ENCODE data around the gene STK32B. TPM values are rescaled to one million over a fixed set of nuclear protein-coding genes. Genes with fewer than 3 reads are reported as not detected.

The STK32B gene
- polyA plus RNA-seq, 1 experiment, result 4.3 TPM

DNA sequence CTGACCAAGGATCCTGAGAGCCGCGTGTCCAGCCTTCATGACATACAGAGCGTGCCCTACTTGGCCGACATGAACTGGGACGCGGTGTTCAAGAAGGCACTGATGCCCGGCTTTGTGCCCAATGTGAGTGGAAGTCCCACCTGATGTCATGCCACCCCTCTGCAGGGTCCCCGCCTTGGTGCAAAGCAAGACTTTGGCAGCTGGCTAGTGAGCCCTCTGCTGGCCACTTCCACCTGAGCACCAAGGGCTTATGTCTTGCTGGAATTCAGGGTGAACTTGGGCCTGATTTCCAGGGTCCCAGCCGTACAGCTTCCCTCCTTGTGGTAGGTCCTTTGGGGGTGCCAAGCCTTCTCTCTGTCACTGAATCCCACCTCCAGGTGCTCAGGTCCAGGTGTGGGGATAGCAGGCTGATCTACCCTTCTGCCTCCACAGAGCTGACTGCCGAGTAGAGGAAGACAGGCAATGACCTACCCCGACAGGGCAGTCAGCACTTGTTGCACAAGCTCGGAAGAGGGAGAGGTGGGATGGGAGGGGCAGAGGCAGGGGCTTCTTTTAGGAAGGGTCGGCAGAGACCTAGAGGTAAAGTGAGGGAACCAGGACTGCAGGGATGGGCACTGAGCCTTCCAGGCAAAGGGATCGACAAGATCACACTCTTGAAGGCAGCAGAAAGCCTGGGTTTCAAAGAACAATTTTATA is 409.0 kb downstream of the STK32B start:
- ChIA-PET CTCF (interaction anchor here (0.7 to 1.8 kb wide), 6 partner anchors 61 to 466 kb away, joined by 3 to 13 read pairs (median 4); partner anchors contain the start of gene STK32B), POLR2A (no interaction called here)
- H3K27me3 ChIP-seq (ENCODE audit: control insufficient read depth, insufficient read depth, low read length), result no peaks in the 10 kb centered on the region
- H3K4me3 ChIP-seq (ENCODE audit: low read depth, low read length), result no peak overlapping the region
- DNase-seq (ENCODE audit: low read depth, low spot score), result peak; percentile 3
- no peaks in the 10 kb centered on the region for H3K9me3 ChIP-seq (ENCODE audit: control insufficient read depth, insufficient read depth, low read length)
- TF ChIP-seq, protein P1, sequence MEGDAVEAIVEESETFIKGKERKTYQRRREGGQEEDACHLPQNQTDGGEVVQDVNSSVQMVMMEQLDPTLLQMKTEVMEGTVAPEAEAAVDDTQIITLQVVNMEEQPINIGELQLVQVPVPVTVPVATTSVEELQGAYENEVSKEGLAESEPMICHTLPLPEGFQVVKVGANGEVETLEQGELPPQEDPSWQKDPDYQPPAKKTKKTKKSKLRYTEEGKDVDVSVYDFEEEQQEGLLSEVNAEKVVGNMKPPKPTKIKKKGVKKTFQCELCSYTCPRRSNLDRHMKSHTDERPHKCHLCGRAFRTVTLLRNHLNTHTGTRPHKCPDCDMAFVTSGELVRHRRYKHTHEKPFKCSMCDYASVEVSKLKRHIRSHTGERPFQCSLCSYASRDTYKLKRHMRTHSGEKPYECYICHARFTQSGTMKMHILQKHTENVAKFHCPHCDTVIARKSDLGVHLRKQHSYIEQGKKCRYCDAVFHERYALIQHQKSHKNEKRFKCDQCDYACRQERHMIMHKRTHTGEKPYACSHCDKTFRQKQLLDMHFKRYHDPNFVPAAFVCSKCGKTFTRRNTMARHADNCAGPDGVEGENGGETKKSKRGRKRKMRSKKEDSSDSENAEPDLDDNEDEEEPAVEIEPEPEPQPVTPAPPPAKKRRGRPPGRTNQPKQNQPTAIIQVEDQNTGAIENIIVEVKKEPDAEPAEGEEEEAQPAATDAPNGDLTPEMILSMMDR (IDR thresholded peaks at IDR 0.05; ENCODE audit: low read depth, low read length), result peak; percentile 73
- H3K27ac ChIP-seq (ENCODE audit: low read depth, low read length), result no peak overlapping the region

DNA sequence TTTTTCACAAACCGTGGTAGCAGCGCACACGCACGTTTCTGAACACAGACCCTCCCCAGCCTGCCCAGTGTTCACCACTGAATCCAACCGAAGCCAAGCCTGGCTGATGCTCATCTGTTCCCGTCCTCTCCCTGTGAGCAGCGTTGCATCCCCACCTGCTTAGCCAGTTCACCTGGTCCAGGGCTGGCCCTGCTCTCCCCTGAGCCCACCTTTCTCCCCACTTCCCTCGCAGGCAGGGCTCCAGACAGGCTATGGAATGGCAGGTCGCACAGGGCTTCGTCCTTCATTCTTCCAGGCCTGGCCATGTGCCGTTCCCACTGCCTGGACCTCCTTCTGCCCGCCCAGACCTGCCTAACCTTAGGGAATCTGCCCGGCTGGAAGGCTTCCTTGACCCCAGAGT is 410.2 kb downstream of the STK32B start:
- Histone ChIP-seq H3K4me3 (ENCODE audit: low read depth, low read length) (no peak overlapping the region), H3K27me3 (ENCODE audit: control insufficient read depth, insufficient read depth, low read length) (no peaks in the 10 kb centered on the region), H3K27ac (ENCODE audit: low read depth, low read length) (no peak overlapping the region), H3K9me3 (ENCODE audit: control insufficient read depth, insufficient read depth, low read length) (no peaks in the 10 kb centered on the region)
- POLR2A ChIA-PET, result no interaction called here
- DNase-seq (ENCODE audit: low read depth, low spot score), result no peak
- CTCF ChIA-PET, result no interaction called here
- TF ChIP-seq, protein P1 (IDR thresholded peaks at IDR 0.05; ENCODE audit: low read depth, low read length), result no peak

DNA sequence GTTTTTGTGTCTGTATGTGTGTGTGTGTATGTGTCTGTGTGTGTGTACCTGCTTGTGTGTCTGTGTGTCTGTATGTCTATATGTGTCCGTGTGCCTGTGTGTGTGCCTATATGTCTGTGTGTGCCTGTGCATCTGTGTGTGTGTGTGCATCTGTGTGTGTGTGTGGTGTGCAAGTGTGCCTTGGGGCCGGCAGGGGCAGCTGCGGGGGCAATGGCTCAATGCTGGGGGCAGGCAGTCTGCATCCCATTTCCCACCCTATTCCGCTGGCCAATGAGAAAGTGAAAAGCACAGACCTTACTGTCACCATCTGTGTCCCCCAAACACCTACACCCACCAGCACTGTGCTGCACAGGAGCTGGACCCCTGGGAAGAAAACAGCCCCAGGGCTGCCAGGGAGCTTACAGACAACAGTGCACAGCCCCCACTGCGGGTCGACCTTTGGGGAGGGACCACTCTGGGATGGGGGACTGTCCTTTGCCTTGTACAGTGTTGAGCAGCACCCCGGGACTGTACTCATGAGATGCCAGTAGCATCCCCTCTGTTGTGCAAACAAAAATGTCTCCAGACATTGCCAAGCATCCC is 411.1 kb downstream of the STK32B start:
- Histone ChIP-seq H3K27me3 (ENCODE audit: control insufficient read depth, insufficient read depth, low read length) (no peaks in the 10 kb centered on the region), H3K9me3 (ENCODE audit: control insufficient read depth, insufficient read depth, low read length) (no peaks in the 10 kb centered on the region), H3K4me3 (ENCODE audit: low read depth, low read length) (no peak overlapping the region), H3K27ac (ENCODE audit: low read depth, low read length) (no peak overlapping the region)
- POLR2A ChIA-PET, result no interaction called here
- TF ChIP-seq, protein P1 (IDR thresholded peaks at IDR 0.05; ENCODE audit: low read depth, low read length), result no peak
- DNase-seq (ENCODE audit: low read depth, low spot score), result no peak
- CTCF ChIA-PET, result no interaction called here

DNA sequence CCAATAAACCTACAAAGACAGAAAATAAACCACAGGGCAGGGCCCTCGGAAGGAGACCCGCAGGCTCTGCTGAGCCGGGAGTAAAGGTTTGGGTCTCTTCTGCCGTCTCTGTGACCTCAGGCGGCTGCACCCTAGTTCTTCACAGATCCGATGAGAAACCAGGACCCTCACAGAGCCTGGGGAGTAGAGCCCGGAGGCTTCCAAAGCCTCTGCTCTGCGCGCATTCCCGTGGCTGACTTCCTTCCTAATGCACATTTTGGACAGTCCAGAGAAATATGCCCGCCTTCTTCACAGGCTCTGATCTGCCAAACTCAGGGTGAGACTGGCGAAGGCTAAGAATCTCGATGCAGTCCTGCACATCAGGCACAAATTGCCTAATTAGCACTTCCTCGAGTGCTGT is 411.6 kb downstream of the STK32B start:
- POLR2A ChIA-PET, result no interaction called here
- CTCF ChIA-PET, result no interaction called here
- DNase-seq (ENCODE audit: low read depth, low spot score), result no peak

DNA sequence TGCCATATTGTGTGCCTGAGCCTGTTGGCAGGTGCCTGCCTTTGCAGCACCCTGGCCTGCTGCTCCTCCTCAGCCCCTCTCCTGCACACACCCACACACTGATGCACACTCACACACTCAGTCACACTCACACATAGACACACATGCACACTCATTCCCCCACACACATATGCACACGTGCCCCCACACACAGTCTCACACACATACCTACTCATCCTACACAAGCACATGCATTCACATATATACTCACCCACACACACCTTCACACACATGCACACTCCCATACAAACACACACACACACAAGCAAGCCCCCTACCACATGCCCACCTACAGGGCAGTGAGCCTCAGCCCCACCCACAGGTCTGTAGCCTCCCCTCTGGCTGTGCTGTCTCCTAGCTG is 412.1 kb downstream of the STK32B start:
- H3K9me3 ChIP-seq (ENCODE audit: control insufficient read depth, insufficient read depth, low read length), result no peaks in the 10 kb centered on the region; the same call in 1 of the 2 replicates
- no peaks in the 10 kb centered on the region for H3K27me3 ChIP-seq (ENCODE audit: control insufficient read depth, insufficient read depth, low read length)
- H3K27ac ChIP-seq (ENCODE audit: low read depth, low read length), result no peak overlapping the region
- no peak overlapping the region for H3K4me3 ChIP-seq (ENCODE audit: low read depth, low read length)
- TF ChIP-seq, protein P1 (IDR thresholded peaks at IDR 0.05; ENCODE audit: low read depth, low read length), result no peak
- ChIA-PET CTCF (no interaction called here), POLR2A (no interaction called here)
- DNase-seq (ENCODE audit: low read depth, low spot score), result no peak

More for the DNA sequence above, 411.6 kb downstream of the STK32B start:
- no peaks in the 10 kb centered on the region for H3K9me3 ChIP-seq (ENCODE audit: control insufficient read depth, insufficient read depth, low read length)
- H3K27me3 ChIP-seq (ENCODE audit: control insufficient read depth, insufficient read depth, low read length), result no peaks in the 10 kb centered on the region
- H3K27ac ChIP-seq (ENCODE audit: low read depth, low read length), result no peak overlapping the region
- TF ChIP-seq, protein P1 (IDR thresholded peaks at IDR 0.05; ENCODE audit: low read depth, low read length), result no peak
- no peak overlapping the region for H3K4me3 ChIP-seq (ENCODE audit: low read depth, low read length)

All from AG04450 (cell line).